ENCODE data around the gene GPR156. TPM values are rescaled to one million over a fixed set of nuclear protein-coding genes. Genes with fewer than 3 reads are reported as not detected.

The GPR156 gene
- total RNA-seq, 3 donors from 2014 or later = 0.33 to 0.88 (median 0.64) TPM

GRCh38 chr3:120143676-120144075, 141.3 kb downstream of the GPR156 start:
- no peaks in the 10 kb centered on the region for H3K36me3 ChIP-seq
- H3K27ac ChIP-seq = no peak overlapping the region
- H3K9me3 ChIP-seq = no peaks in the 10 kb centered on the region
- H3K27me3 ChIP-seq = no peaks in the 10 kb centered on the region
- intact Hi-C loops (cut with DNase I; ENCODE audit: low total_unique reads) = no loop called here
- no peak for DNase-seq (ENCODE audit: low spot score in 2 of 2)
- TF ChIP-seq POLR2A (IDR thresholded peaks at IDR 0.05) (no peak), CTCF (IDR thresholded peaks at IDR 0.05) (no peak), POLR2AphosphoS5 (IDR thresholded peaks at IDR 0.05) (no peak)
- H3K4me3 ChIP-seq = no peak overlapping the region
- no peaks in the 10 kb centered on the region for H3K4me1 ChIP-seq

- no peaks in the 10 kb centered on the region for H3K27me3 ChIP-seq
- H3K36me3 ChIP-seq = no peaks in the 10 kb centered on the region
- intact Hi-C loops (cut with DNase I; ENCODE audit: low total_unique reads) = no loop called here
- DNase-seq (ENCODE audit: low spot score in 2 of 2) = no peak
- no peak for TF ChIP-seq POLR2A (IDR thresholded peaks at IDR 0.05)
- no peak for TF ChIP-seq POLR2AphosphoS5 (IDR thresholded peaks at IDR 0.05)
- TF ChIP-seq CTCF (IDR thresholded peaks at IDR 0.05) = no peak
- no peaks in the 10 kb centered on the region for H3K4me1 ChIP-seq
- no peak overlapping the region for H3K4me3 ChIP-seq
- no peaks in the 10 kb centered on the region for H3K9me3 ChIP-seq
- H3K27ac ChIP-seq = no peak overlapping the region
Observed at GRCh38 chr3:120142236-120142635, 142.8 kb downstream of the GPR156 start.

GRCh38 chr3:120140098-120140742, 144.8 kb downstream of the GPR156 start:
- H3K9me3 ChIP-seq = no peaks in the 10 kb centered on the region
- TF ChIP-seq POLR2A (IDR thresholded peaks at IDR 0.05) = no peak
- no peak for TF ChIP-seq POLR2AphosphoS5 (IDR thresholded peaks at IDR 0.05)
- TF ChIP-seq CTCF (IDR thresholded peaks at IDR 0.05) = no peak
- intact Hi-C loops (cut with DNase I; ENCODE audit: low total_unique reads) = no loop called here
- H3K4me3 ChIP-seq = no peak overlapping the region
- no peaks in the 10 kb centered on the region for H3K36me3 ChIP-seq
- H3K27me3 ChIP-seq = no peaks in the 10 kb centered on the region
- no peaks in the 10 kb centered on the region for H3K4me1 ChIP-seq
- no peak for DNase-seq (ENCODE audit: low spot score in 2 of 2)
- H3K27ac ChIP-seq = no peak overlapping the region

GRCh38 chr3:120139140-120139539, 145.9 kb downstream of the GPR156 start:
- intact Hi-C loops (cut with DNase I; ENCODE audit: low total_unique reads) = no loop called here
- Histone ChIP-seq H3K27ac (no peak overlapping the region), H3K36me3 (no peaks in the 10 kb centered on the region), H3K4me1 (no peaks in the 10 kb centered on the region), H3K4me3 (no peak overlapping the region), H3K27me3 (no peaks in the 10 kb centered on the region), H3K9me3 (no peaks in the 10 kb centered on the region)
- TF ChIP-seq CTCF (IDR thresholded peaks at IDR 0.05) = no peak
- DNase-seq (ENCODE audit: low spot score in 2 of 2) = no peak

GRCh38 chr3:120137548-120137947, 147.5 kb downstream of the GPR156 start:
- Histone ChIP-seq H3K36me3 (no peaks in the 10 kb centered on the region), H3K9me3 (no peaks in the 10 kb centered on the region), H3K4me1 (no peaks in the 10 kb centered on the region), H3K27me3 (no peaks in the 10 kb centered on the region), H3K27ac (no peak overlapping the region), H3K4me3 (no peak overlapping the region)
- TF ChIP-seq CTCF (IDR thresholded peaks at IDR 0.05) (no peak), POLR2A (IDR thresholded peaks at IDR 0.05) (no peak), POLR2AphosphoS5 (IDR thresholded peaks at IDR 0.05) (no peak)
- intact Hi-C loops (cut with DNase I; ENCODE audit: low total_unique reads) = no loop called here
- no peak for DNase-seq (ENCODE audit: low spot score in 2 of 2)

All from breast epithelium (tissue), 4 donors.